Measurements from ENCODE around the gene PKIB.

GRCh38 chr6:122653094-122653493, 42.9 kb downstream of the PKIB start:
- no peak for TF ChIP-seq RCOR1 (IDR thresholded peaks at IDR 0.05; ENCODE audit: insufficient replicate concordance, low read length)
- TF ChIP-seq SMC3 (IDR thresholded peaks at IDR 0.05; ENCODE audit: low read depth, low read length) = no peak
- TF ChIP-seq MXI1 (IDR thresholded peaks at IDR 0.05; ENCODE audit: borderline replicate concordance, low read depth, low read length) = no peak
- TF ChIP-seq CTCF (conservative IDR thresholded peaks at IDR 0.05; ENCODE audit: low read depth, low read length) = no peak
- no peak for TF ChIP-seq USF2 (IDR thresholded peaks at IDR 0.05; ENCODE audit: low read depth, low read length)
- TF ChIP-seq MAFK (IDR thresholded peaks at IDR 0.05; ENCODE audit: low read depth, low read length) = no peak
- TF ChIP-seq ELK1 (IDR thresholded peaks at IDR 0.05; ENCODE audit: borderline replicate concordance, low read depth, low read length) = no peak
- no peak for TF ChIP-seq POLR2A (IDR thresholded peaks at IDR 0.05; ENCODE audit: low read depth, low read length)
- TF ChIP-seq CHD1 (IDR thresholded peaks at IDR 0.05; ENCODE audit: low read depth, low read length) = no peak
- no peak for TF ChIP-seq CEBPB (IDR thresholded peaks at IDR 0.05; ENCODE audit: low read depth, low read length)

Data from IMR-90 (cell line).